ENCODE data around the gene PAFAH2. TPM values are rescaled to one million over a fixed set of nuclear protein-coding genes. Genes with fewer than 3 reads are reported as not detected.

The PAFAH2 gene
- total RNA-seq, 2 donors from 2014 or later: 14.2 to 20.0 TPM

GRCh38 chr1:26036756-26037281, 39.0 kb upstream of the PAFAH2 start:
- H3K4me3 Mint-ChIP-seq: no peak overlapping the region
- no peak for ATAC-seq

GRCh38 chr1:26035959-26036755, 38.3 kb upstream of the PAFAH2 start:
- Mint-ChIP-seq H3K36me3 (no peaks in the 10 kb centered on the region), H3K27ac (peak overlapping the region; percentile 67 to 90), H3K9me3 (no peaks in the 10 kb centered on the region), H3K4me1 (ENCODE audit: low read depth in 2 of 2) (peaks cover 9 to 13% of the 10 kb centered on the region in 2 donors), H3K27me3 (peaks cover 0 to 9% of the 10 kb centered on the region in 2 donors), H3K4me3 (peak overlapping the region; percentile 94)
- ATAC-seq (peak; percentile 84 to 86), DNase-seq (ENCODE audit: low spot score) (peak; percentile 76)

More at GRCh38 chr1:26036756-26037281, 39.0 kb upstream of the PAFAH2 start:
- DNase-seq (ENCODE audit: low spot score): no peak
- H3K27ac Mint-ChIP-seq: no peak overlapping the region
- no peaks in the 10 kb centered on the region for H3K36me3 Mint-ChIP-seq
- H3K4me1 Mint-ChIP-seq (ENCODE audit: low read depth in 2 of 2): peaks cover 9 to 13% of the 10 kb centered on the region in 2 donors
- H3K27me3 Mint-ChIP-seq: peaks cover 0 to 9% of the 10 kb centered on the region in 2 donors
- no peaks in the 10 kb centered on the region for H3K9me3 Mint-ChIP-seq

- peak overlapping the region; percentile 67 to 90 for H3K27ac Mint-ChIP-seq
Observed at GRCh38 chr1:26035203-26035958, 37.5 kb upstream of the PAFAH2 start.

GRCh38 chr1:26034504-26035202, 36.8 kb upstream of the PAFAH2 start:
- Mint-ChIP-seq H3K9me3 (no peaks in the 10 kb centered on the region), H3K27ac (peak overlapping the region in 1 of 2 donors; percentile 59)

More at GRCh38 chr1:26035203-26035958, 37.5 kb upstream of the PAFAH2 start:
- ATAC-seq (peak; percentile 95 to 97), DNase-seq (ENCODE audit: low spot score) (peak; percentile 93)
- Mint-ChIP-seq H3K27me3 (peaks cover 0 to 9% of the 10 kb centered on the region in 2 donors), H3K4me1 (ENCODE audit: low read depth in 2 of 2) (peaks cover 9 to 13% of the 10 kb centered on the region in 2 donors), H3K4me3 (peak overlapping the region; percentile 94), H3K9me3 (no peaks in the 10 kb centered on the region), H3K36me3 (no peaks in the 10 kb centered on the region)

GRCh38 chr1:26032656-26033357, 34.9 kb upstream of the PAFAH2 start:
- Mint-ChIP-seq H3K27ac (no peak overlapping the region), H3K4me3 (no peak overlapping the region), H3K36me3 (no peaks in the 10 kb centered on the region), H3K4me1 (ENCODE audit: low read depth in 2 of 2) (peaks cover 9 to 13% of the 10 kb centered on the region in 2 donors), H3K9me3 (no peaks in the 10 kb centered on the region), H3K27me3 (peaks cover 0 to 7% of the 10 kb centered on the region in 2 donors)
- ATAC-seq (no peak), DNase-seq (ENCODE audit: low spot score) (no peak)

More at GRCh38 chr1:26034504-26035202, 36.8 kb upstream of the PAFAH2 start:
- no peak for ATAC-seq
- DNase-seq (ENCODE audit: low spot score): no peak
- Mint-ChIP-seq H3K4me3 (peak overlapping the region; percentile 94), H3K4me1 (ENCODE audit: low read depth in 2 of 2) (peaks cover 9 to 13% of the 10 kb centered on the region in 2 donors), H3K27me3 (peaks cover 0 to 9% of the 10 kb centered on the region in 2 donors), H3K36me3 (no peaks in the 10 kb centered on the region)

- ATAC-seq: no peak
- peaks cover 0 to 7% of the 10 kb centered on the region in 2 donors for H3K27me3 Mint-ChIP-seq
- H3K4me1 Mint-ChIP-seq (ENCODE audit: low read depth in 2 of 2): peaks cover 9 to 13% of the 10 kb centered on the region in 2 donors
- no peak overlapping the region for H3K27ac Mint-ChIP-seq
- H3K4me3 Mint-ChIP-seq: no peak overlapping the region
- no peak for DNase-seq (ENCODE audit: low spot score)
- no peaks in the 10 kb centered on the region for H3K9me3 Mint-ChIP-seq
- no peaks in the 10 kb centered on the region for H3K36me3 Mint-ChIP-seq
Observed at GRCh38 chr1:26031611-26032220, 33.9 kb upstream of the PAFAH2 start.

GRCh38 chr1:26031196-26031595, 33.3 kb upstream of the PAFAH2 start:
- Mint-ChIP-seq H3K27ac (no peak overlapping the region), H3K4me1 (ENCODE audit: low read depth in 2 of 2) (peaks cover 8 to 13% of the 10 kb centered on the region in 2 donors), H3K27me3 (peaks cover 0 to 7% of the 10 kb centered on the region in 2 donors), H3K9me3 (no peaks in the 10 kb centered on the region), H3K36me3 (no peaks in the 10 kb centered on the region), H3K4me3 (no peak overlapping the region)
- ATAC-seq: no peak
- DNase-seq (ENCODE audit: low spot score): no peak

- H3K4me1 Mint-ChIP-seq (ENCODE audit: low read depth in 2 of 2): peaks cover 0 to 6% of the 10 kb centered on the region in 2 donors
- no peaks in the 10 kb centered on the region for H3K9me3 Mint-ChIP-seq
- ATAC-seq (no peak), DNase-seq (ENCODE audit: low spot score) (no peak)
- peaks cover 0 to 7% of the 10 kb centered on the region in 2 donors for H3K27me3 Mint-ChIP-seq
- no peaks in the 10 kb centered on the region for H3K36me3 Mint-ChIP-seq
- no peak overlapping the region for H3K4me3 Mint-ChIP-seq
- no peak overlapping the region for H3K27ac Mint-ChIP-seq
Observed at GRCh38 chr1:26029864-26030481, 32.1 kb upstream of the PAFAH2 start.

- Mint-ChIP-seq H3K36me3 (no peaks in the 10 kb centered on the region), H3K9me3 (no peaks in the 10 kb centered on the region), H3K4me3 (no peak overlapping the region), H3K4me1 (ENCODE audit: low read depth in 2 of 2) (no peaks in the 10 kb centered on the region), H3K27ac (no peak overlapping the region), H3K27me3 (peaks cover 0 to 4% of the 10 kb centered on the region in 2 donors)
- DNase-seq (ENCODE audit: low spot score): no peak
- no peak for ATAC-seq
Observed at GRCh38 chr1:26029054-26029863, 31.4 kb upstream of the PAFAH2 start.

- DNase-seq (ENCODE audit: low spot score) (no peak), ATAC-seq (no peak)
- no peak overlapping the region for H3K27ac Mint-ChIP-seq
- no peak overlapping the region for H3K4me3 Mint-ChIP-seq
- H3K4me1 Mint-ChIP-seq (ENCODE audit: low read depth in 2 of 2): no peaks in the 10 kb centered on the region
- no peaks in the 10 kb centered on the region for H3K27me3 Mint-ChIP-seq
- H3K9me3 Mint-ChIP-seq: no peaks in the 10 kb centered on the region
- H3K36me3 Mint-ChIP-seq: no peaks in the 10 kb centered on the region
Observed at GRCh38 chr1:26028490-26028980, 30.7 kb upstream of the PAFAH2 start.

- Mint-ChIP-seq H3K27ac (no peak overlapping the region), H3K4me3 (no peak overlapping the region), H3K36me3 (no peaks in the 10 kb centered on the region), H3K9me3 (no peaks in the 10 kb centered on the region), H3K27me3 (no peaks in the 10 kb centered on the region), H3K4me1 (ENCODE audit: low read depth in 2 of 2) (no peaks in the 10 kb centered on the region)
- DNase-seq (ENCODE audit: low spot score): no peak
- ATAC-seq: no peak
Observed at GRCh38 chr1:26027716-26028489, 30.0 kb upstream of the PAFAH2 start.

Measured in natural killer cell treated with Interleukin-12 subunit alpha and Interleukin-12 subunit beta and Interleukin-15 and Interleukin-18, amount 100 ng/mL, for 72 hours (primary cell).